A673 (cell line): ENCODE measurements around the gene TOMM40L. TPM values are rescaled to one million over a fixed set of nuclear protein-coding genes. Genes with fewer than 3 reads are reported as not detected.

Source experiments
- BruUV-seq: library from RNA; stranded (reverse); fragments of 400-500 nt; replicated peaks from 2 replicates; lab custom pipeline; 2021; lab: Mats Ljungman, UMichigan
- CTCF ChIA-PET: fragments of 300-600 bp; sonication (Branson Sonifier 250); formaldehyde crosslinking; loops from one replicate; lab custom pipeline; 2022; ENCODE audit warnings: antibody characterized with exemption; lab: Charles Lee
- POLR2A ChIA-PET: fragments of 300-600 bp; sonication (Branson Sonifier 250); formaldehyde crosslinking; loops from one replicate; lab custom pipeline; 2022; ENCODE audit warnings: antibody characterized with exemption; ENCODE audit not compliant: low non-redundant PET; lab: Charles Lee
- DNase-seq: peaks from one replicate; pipeline ENCODE4 v3.0.0-alpha.2; 2015; ENCODE audit warnings: low spot score
- H3K27ac ChIP-seq: fragments of 200-600 bp; sonication (generic); 2 replicates; pipeline ENCODE4 v1.5.1; 2016; ENCODE audit warnings: mixed run types, low read depth, mild to moderate bottlenecking, mixed read lengths, antibody characterized with exemption, low read length; ENCODE audit not compliant: poor library complexity, severe bottlenecking
- H3K27me3 ChIP-seq: fragments of 200-600 bp; sonication (generic); replicated peaks from 2 replicates; pipeline ENCODE4 v1.6.1; 2017; ENCODE audit warnings: mixed run types, low read depth, mild to moderate bottlenecking, mixed read lengths, antibody characterized with exemption, low read length; ENCODE audit not compliant: insufficient read depth, poor library complexity
- H3K36me3 ChIP-seq: fragments of 200-600 bp; sonication (generic); 2 replicates; pipeline ENCODE4 v1.6.1; 2016; ENCODE audit warnings: mixed run types, mild to moderate bottlenecking, mixed read lengths, antibody characterized with exemption, low read length; ENCODE audit not compliant: insufficient read depth, poor library complexity, severe bottlenecking
- H3K4me1 ChIP-seq: fragments of 200-600 bp; sonication (generic); 2 replicates; pipeline ENCODE4 v1.6.1; 2017; ENCODE audit warnings: mixed run types, mild to moderate bottlenecking, mixed read lengths, antibody characterized with exemption, low read length; ENCODE audit not compliant: insufficient read depth, poor library complexity, severe bottlenecking
- H3K4me3 ChIP-seq: fragments of 200-600 bp; sonication (generic); 2 replicates; pipeline ENCODE4 v1.5.1; 2016; ENCODE audit warnings: low read depth, mixed run types, mild to moderate bottlenecking, mixed read lengths, low read length; ENCODE audit not compliant: poor library complexity, severe bottlenecking
- H3K9me3 ChIP-seq: fragments of 200-600 bp; sonication (generic); 2 replicates; pipeline ENCODE4 v1.6.1; 2016; ENCODE audit warnings: mixed run types, low read depth, mild to moderate bottlenecking, mixed read lengths, antibody characterized with exemption, low read length; ENCODE audit not compliant: poor library complexity, severe bottlenecking
- EZH2 ChIP-seq: fragments of 200-600 bp; sonication (generic); IDR thresholded peaks from 2 replicates; pipeline ENCODE4 v1.6.1; 2017; ENCODE audit warnings: borderline replicate concordance, low read depth, mild to moderate bottlenecking, mixed read lengths, antibody characterized with exemption, low read length; ENCODE audit not compliant: poor library complexity, severe bottlenecking
- intact Hi-C: fragments of 100-400 bp; cut with micrococcal nuclease; formaldehyde crosslinking; loops from one replicate; pipeline ENCODE4 v1.10.0; 2022; ENCODE audit not compliant: unreplicated experiment
- total RNA-seq: library from RNA; stranded (reverse); gene quantifications from 2 replicates; pipeline ENCODE4 v1.2.3, GENCODE V29; 2021
- TF ChIP-seq, protein P1 (sequence below): fragments of 300-800, 200-600 bp; sonication (generic); conservative IDR thresholded peaks from 2 replicates; pipeline ENCODE4 v1.5.1; 2017; ENCODE audit warnings: low read depth, mild to moderate bottlenecking, antibody characterized with exemption, low read length, moderate library complexity, mixed read lengths

The TOMM40L gene
- total RNA-seq, 1 experiment from 2014 or later, result 14.0 TPM

DNA sequence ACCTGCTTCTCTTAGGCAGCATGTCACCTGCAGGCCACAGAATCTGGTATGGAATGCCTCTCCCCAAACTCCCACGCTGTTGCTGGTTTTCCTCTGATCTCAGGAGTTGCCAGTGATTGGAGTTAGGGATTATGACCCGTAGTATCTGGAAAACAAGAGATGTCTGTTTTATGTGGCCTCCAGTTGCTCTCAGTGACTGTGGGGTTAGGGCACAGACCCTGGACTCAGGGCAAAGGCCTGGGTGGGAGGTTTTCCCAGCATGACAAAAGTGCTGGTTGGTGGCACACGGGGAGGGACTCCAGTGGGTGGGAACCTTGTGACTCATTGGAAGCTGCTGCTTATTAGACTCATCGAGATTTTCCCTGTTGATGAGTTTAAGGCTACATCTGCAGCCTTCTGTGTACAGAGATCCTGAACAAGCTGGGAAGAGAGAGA lies 12.2 kb downstream of the TOMM40L start, which contains the start of gene NR1I3:
NR1I3 (minus strand) TSS at position 165 of the 435 bp plus-strand sequence. CDS start 1,638 bp downstream, outside the sequence.
- Histone ChIP-seq H3K4me1 (no peaks in the 10 kb centered on the region), H3K4me3 (no peak within 1 kb of the TSS), H3K27ac (no peak within 1 kb of the TSS), H3K9me3 (no peaks in the 10 kb centered on the region), H3K27me3 (no peaks in the 10 kb centered on the region), H3K36me3 (no peaks in the 10 kb centered on the region)
- no peak for DNase-seq
- ChIA-PET POLR2A (no interaction called here), CTCF (interaction anchor here (1.0 kb wide), 1 partner anchor 12 kb away, joined by 4 read pairs; the partner anchor contains the start of gene TOMM40L)
- intact Hi-C loops, result no loop called here
- no TSS peak for BruUV-seq
- TF ChIP-seq, protein P1, sequence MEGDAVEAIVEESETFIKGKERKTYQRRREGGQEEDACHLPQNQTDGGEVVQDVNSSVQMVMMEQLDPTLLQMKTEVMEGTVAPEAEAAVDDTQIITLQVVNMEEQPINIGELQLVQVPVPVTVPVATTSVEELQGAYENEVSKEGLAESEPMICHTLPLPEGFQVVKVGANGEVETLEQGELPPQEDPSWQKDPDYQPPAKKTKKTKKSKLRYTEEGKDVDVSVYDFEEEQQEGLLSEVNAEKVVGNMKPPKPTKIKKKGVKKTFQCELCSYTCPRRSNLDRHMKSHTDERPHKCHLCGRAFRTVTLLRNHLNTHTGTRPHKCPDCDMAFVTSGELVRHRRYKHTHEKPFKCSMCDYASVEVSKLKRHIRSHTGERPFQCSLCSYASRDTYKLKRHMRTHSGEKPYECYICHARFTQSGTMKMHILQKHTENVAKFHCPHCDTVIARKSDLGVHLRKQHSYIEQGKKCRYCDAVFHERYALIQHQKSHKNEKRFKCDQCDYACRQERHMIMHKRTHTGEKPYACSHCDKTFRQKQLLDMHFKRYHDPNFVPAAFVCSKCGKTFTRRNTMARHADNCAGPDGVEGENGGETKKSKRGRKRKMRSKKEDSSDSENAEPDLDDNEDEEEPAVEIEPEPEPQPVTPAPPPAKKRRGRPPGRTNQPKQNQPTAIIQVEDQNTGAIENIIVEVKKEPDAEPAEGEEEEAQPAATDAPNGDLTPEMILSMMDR, result no peak
- TF ChIP-seq EZH2, result no peak

DNA sequence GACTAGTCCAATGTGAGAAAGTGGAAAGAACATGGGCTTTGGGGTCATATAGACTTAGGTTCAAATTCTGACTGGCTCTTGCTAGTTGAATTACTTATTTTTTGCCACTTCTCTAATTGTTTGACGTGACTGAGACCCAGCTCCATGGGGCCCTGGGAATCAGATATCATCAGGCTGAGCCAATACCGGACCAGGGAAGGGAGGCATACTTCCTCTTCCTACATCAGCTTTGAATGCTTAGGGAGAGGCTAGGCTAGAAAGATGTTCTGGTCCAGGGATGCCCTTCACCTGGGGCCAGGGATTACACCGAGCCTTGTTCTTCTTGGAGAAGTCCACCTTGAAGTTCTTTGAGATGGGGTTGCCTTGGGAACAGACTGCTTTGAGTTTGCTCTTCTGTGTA lies 15.8 kb downstream of the TOMM40L start:
- CTCF ChIA-PET, result no interaction called here
- Histone ChIP-seq H3K27me3 (no peaks in the 10 kb centered on the region), H3K36me3 (no peaks in the 10 kb centered on the region), H3K27ac (no peak overlapping the region), H3K9me3 (no peaks in the 10 kb centered on the region), H3K4me1 (no peaks in the 10 kb centered on the region), H3K4me3 (no peak overlapping the region)
- POLR2A ChIA-PET, result no interaction called here
- no TSS peak for BruUV-seq
- intact Hi-C loops, result no loop called here
- TF ChIP-seq EZH2, result no peak
- TF ChIP-seq, protein P1, result no peak
- DNase-seq, result no peak

DNA sequence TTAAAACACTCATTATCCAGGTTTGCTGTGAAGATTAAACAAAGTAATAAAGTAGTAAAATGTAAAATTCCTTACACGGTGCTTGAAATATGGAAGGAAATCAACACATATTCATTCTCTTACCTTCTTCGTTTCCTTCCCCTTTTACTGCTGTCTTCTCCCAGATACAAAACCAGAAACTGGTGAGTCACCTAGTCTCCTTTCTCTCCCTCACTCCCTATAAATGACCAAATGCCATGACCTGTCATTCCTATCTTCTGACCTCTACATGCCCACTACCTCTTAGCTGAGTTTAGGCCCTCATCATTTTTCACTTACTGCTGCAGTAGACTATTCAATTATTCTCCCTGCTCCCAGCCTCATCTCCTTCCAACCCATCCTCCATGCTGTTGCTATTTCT lies 16.5 kb downstream of the TOMM40L start:
- Histone ChIP-seq H3K4me1 (no peaks in the 10 kb centered on the region), H3K36me3 (no peaks in the 10 kb centered on the region), H3K9me3 (no peaks in the 10 kb centered on the region), H3K27me3 (no peaks in the 10 kb centered on the region), H3K27ac (no peak overlapping the region), H3K4me3 (no peak overlapping the region)
- DNase-seq, result no peak
- no TSS peak for BruUV-seq
- POLR2A ChIA-PET, result no interaction called here
- intact Hi-C loops, result no loop called here
- CTCF ChIA-PET, result no interaction called here
- TF ChIP-seq, protein P1, result no peak
- TF ChIP-seq EZH2, result no peak
